Tibial nerve (tissue), 4 donors: Measurements from ENCODE around the gene SKAP2.

Experiments
- CTCF ChIP-seq, 5 experiments: fragments of 200-600 bp in 3 of 5; fragments of 450-650 bp in 2 of 5; sonication (generic) in 3 of 5; IDR thresholded peaks; one replicate each; pipeline ENCODE4 v1.5.1; 2016 to 2019; ENCODE audit warnings: antibody characterized with exemption in 5 of 5, mild to moderate bottlenecking in 3 of 5, moderate library complexity in 2 of 5
- EP300 ChIP-seq, 2 donors: sonication (generic); formaldehyde crosslinking; IDR thresholded peaks; one replicate each; pipeline ENCODE4 v1.6.1; 2017; ENCODE audit warnings: antibody characterized with exemption in 2 of 2, mild to moderate bottlenecking in 1 of 2
- POLR2A ChIP-seq, 2 donors: fragments of 450-650 bp; IDR thresholded peaks; one replicate each; pipeline ENCODE4 v1.6.1; 2017; ENCODE audit warnings: antibody characterized with exemption in 2 of 2, mild to moderate bottlenecking in 2 of 2, moderate library complexity in 2 of 2

- TF ChIP-seq POLR2A (IDR thresholded peaks at IDR 0.05): no peak
- TF ChIP-seq CTCF (IDR thresholded peaks at IDR 0.05): no peak
- no peak for TF ChIP-seq EP300 (IDR thresholded peaks at IDR 0.05)
Measured at GRCh38 chr7:26880852-26881251, 16.5 kb upstream of the SKAP2 start.
